ENCODE data around the gene ACSS3. TPM values are rescaled to one million over a fixed set of nuclear protein-coding genes. Genes with fewer than 3 reads are reported as not detected.
"Not testable (repeated sequence)": the region's sequence is repeated elsewhere in the genome, so short reads cannot be mapped to it uniquely, and the experiment has no call there.

ACSS3 gene
- total and polyA plus RNA-seq, 2 donors (not counting 3 experiments of a cell fraction or from before 2014, with no cell fraction given), result 0.12 to 0.86 TPM

GRCh38 chr12:81043979-81044740, 33.7 kb upstream of the ACSS3 start:
- no peaks in the 10 kb centered on the region for H3K27me3 ChIP-seq (ENCODE audit: control insufficient read depth in 2 of 2, insufficient read depth in 2 of 2, low read length in 2 of 2)
- no peaks in the 10 kb centered on the region for H3K4me1 ChIP-seq (ENCODE audit: control insufficient read depth, extremely low read depth, insufficient read depth, low read length)
- H3K4me2 ChIP-seq (ENCODE audit: insufficient read depth, low read length), result no peak overlapping the region
- DNase-seq (ENCODE audit: low read depth, low spot score) (no peak), FAIRE-seq (no peak)
- H4K20me1 ChIP-seq (replicated peaks; ENCODE audit: control insufficient read depth, extremely low read depth, insufficient read depth, low read length), result no peaks in the 10 kb centered on the region
- intact Hi-C loops (cut with micrococcal nuclease), result no loop called here
- dilution Hi-C loops (cut with MboI; ENCODE audit: extremely low pct_ligation_motif_present, low sequenced_read_pairs), result no loop called here
- CTCF ChIA-PET, result no interaction called here
- H3K9me1 ChIP-seq (replicated peaks; ENCODE audit: control insufficient read depth, extremely low read depth, insufficient read depth, low read length), result no peaks in the 10 kb centered on the region
- H3K9me3 ChIP-seq (replicated peaks; ENCODE audit: control insufficient read depth, insufficient read depth, low read length), result no peaks in the 10 kb centered on the region
- H3K4me3 ChIP-seq (replicated peaks in 1 of 3; ENCODE audit: insufficient read depth in 1 of 3, low read depth in 1 of 3, low read length in 3 of 3), result no peak overlapping the region
- POLR2A ChIA-PET, result no interaction called here
- BruUV-seq (replicated peaks), result no TSS peak
- H3K79me2 ChIP-seq (ENCODE audit: control insufficient read depth, insufficient read depth, low read length), result no peaks in the 10 kb centered on the region
- H3K27ac ChIP-seq (ENCODE audit: insufficient read depth, low read depth, low read length), result no peak overlapping the region
- no peaks in the 10 kb centered on the region for H3K36me3 ChIP-seq (ENCODE audit: control insufficient read depth in 2 of 2, extremely low read depth in 1 of 2, insufficient read depth in 2 of 2, low read length in 2 of 2)
- no peak overlapping the region for H3K9ac ChIP-seq (replicated peaks; ENCODE audit: extremely low read depth, insufficient read depth, low read length)
- no peak overlapping the region for H2AFZ ChIP-seq (ENCODE audit: low read depth, low read length)
- TF ChIP-seq JUN (IDR thresholded peaks at IDR 0.05; ENCODE audit: borderline replicate concordance, insufficient read depth, insufficient read length, low read depth) (no peak), POLR2AphosphoS5 (IDR thresholded peaks at IDR 0.05; ENCODE audit: insufficient read depth, low read depth, low read length) (no peak), FOS (IDR thresholded peaks at IDR 0.05; ENCODE audit: borderline replicate concordance, insufficient read depth, low read length) (no peak), POLR2A (IDR thresholded peaks at IDR 0.05; ENCODE audit: low read depth, low read length) (no peak), MYC (IDR thresholded peaks at IDR 0.05; ENCODE audit: low read depth, low read length) (no peak), MAX (IDR thresholded peaks at IDR 0.05; ENCODE audit: insufficient read depth, insufficient read length) (no peak), CTCF (IDR thresholded peaks at IDR 0.05; ENCODE audit: extremely low read depth in 1 of 2, insufficient read depth in 1 of 2, low read depth in 1 of 2, low read length in 2 of 2) (no peak), EZH2 (IDR thresholded peaks at IDR 0.05; ENCODE audit: borderline replicate concordance, low read depth, low read length, severe bottlenecking) (no peak), GATA2 (IDR thresholded peaks at IDR 0.05; ENCODE audit: insufficient read depth, insufficient read length, low read depth, low read length) (no peak)

- H3K9me3 ChIP-seq (replicated peaks; ENCODE audit: control insufficient read depth, insufficient read depth, low read length); BruUV-seq (replicated peaks); H3K4me3 ChIP-seq (replicated peaks in 1 of 3; ENCODE audit: insufficient read depth in 1 of 3, low read depth in 1 of 3, low read length in 3 of 3); POLR2A ChIA-PET; intact Hi-C loops (cut with micrococcal nuclease); H3K79me2 ChIP-seq (ENCODE audit: control insufficient read depth, insufficient read depth, low read length); H3K9ac ChIP-seq (replicated peaks; ENCODE audit: extremely low read depth, insufficient read depth, low read length); H3K4me1 ChIP-seq (ENCODE audit: control insufficient read depth, extremely low read depth, insufficient read depth, low read length); DNase-seq (ENCODE audit: low read depth, low spot score); FAIRE-seq; dilution Hi-C loops (cut with MboI; ENCODE audit: extremely low pct_ligation_motif_present, low sequenced_read_pairs); H3K27me3 ChIP-seq (ENCODE audit: control insufficient read depth in 2 of 2, insufficient read depth in 2 of 2, low read length in 2 of 2); H4K20me1 ChIP-seq (replicated peaks; ENCODE audit: control insufficient read depth, extremely low read depth, insufficient read depth, low read length); H2AFZ ChIP-seq (ENCODE audit: low read depth, low read length); CTCF ChIA-PET; H3K27ac ChIP-seq (ENCODE audit: insufficient read depth, low read depth, low read length); H3K9me1 ChIP-seq (replicated peaks; ENCODE audit: control insufficient read depth, extremely low read depth, insufficient read depth, low read length); H3K4me2 ChIP-seq (ENCODE audit: insufficient read depth, low read length); H3K36me3 ChIP-seq (ENCODE audit: control insufficient read depth in 2 of 2, extremely low read depth in 1 of 2, insufficient read depth in 2 of 2, low read length in 2 of 2): not testable (repeated sequence)
Observed at GRCh38 chr12:81064971-81065370, 12.9 kb upstream of the ACSS3 start.

All from endothelial cell of umbilical vein (primary cell).